ENCODE results near the gene FRMD1. TPM values are rescaled to one million over a fixed set of nuclear protein-coding genes. Genes with fewer than 3 reads are reported as not detected.

The FRMD1 gene
- total and polyA plus RNA-seq, 2 of the 8 experiments (the other 6 are each of a cell fraction or from before 2014, with no cell fraction given), result 0.36 TPM; not detected in 1

GRCh38 chr6:168098431-168098861, 19.4 kb upstream of the FRMD1 start (continued):
- no peak for TF ChIP-seq NRF1 (IDR thresholded peaks at IDR 0.05; ENCODE audit: low read depth, low read length)
- TF ChIP-seq ZNF274 (IDR thresholded peaks at IDR 0.05; ENCODE audit: borderline replicate concordance, extremely low read depth, low read length), result no peak
- TF ChIP-seq POU5F1 (IDR thresholded peaks at IDR 0.05; ENCODE audit: low read depth, low read length), result no peak
- no peak for TF ChIP-seq BACH1 (IDR thresholded peaks at IDR 0.05; ENCODE audit: low read length)
- no peak for TF ChIP-seq SP2 (IDR thresholded peaks at IDR 0.05; ENCODE audit: low read length)
- TF ChIP-seq KDM5A (IDR thresholded peaks at IDR 0.05; ENCODE audit: low read length), result no peak
- TF ChIP-seq CBX8 (IDR thresholded peaks at IDR 0.05; ENCODE audit: borderline replicate concordance, low read depth, low read length), result no peak
